LHCN-M2 (cell line): Measurements from ENCODE around the gene GJC2. TPM values are rescaled to one million over a fixed set of nuclear protein-coding genes. Genes with fewer than 3 reads are reported as not detected.
"Not testable (repeated sequence)": the region's sequence is repeated elsewhere in the genome, so short reads cannot be mapped to it uniquely, and the experiment has no call there.

Source experiments
- DNase-seq: peaks from one replicate; pipeline ENCODE4 v3.0.0-alpha.2; 2012; ENCODE audit warnings: low read depth
- total RNA-seq: library from RNA; depleted of rRNA; stranded (reverse); fragments of >200 nt; gene quantifications from 2 replicates; pipeline ENCODE4 v1.2.3, GENCODE V29; 2014

Gene GJC2
- total RNA-seq, 1 experiment from 2014 or later, result 0.63 TPM

- no peak for DNase-seq
Observed at GRCh38 chr1:228172591-228173527, 23.1 kb downstream of the GJC2 start.

GRCh38 chr1:228173528-228174481 is 24.1 kb downstream of the GJC2 start:
- DNase-seq, result not testable (repeated sequence)

- no peak for DNase-seq
Observed at GRCh38 chr1:228174482-228175315, 25.0 kb downstream of the GJC2 start.

- no peak for DNase-seq
Observed at GRCh38 chr1:228175316-228176023, 25.7 kb downstream of the GJC2 start.

- no peak for DNase-seq
Observed at GRCh38 chr1:228176024-228176395, 26.3 kb downstream of the GJC2 start.

GRCh38 chr1:228176461-228177182 is 26.9 kb downstream of the GJC2 start:
- no peak for DNase-seq

GRCh38 chr1:228177183-228177475 is 27.4 kb downstream of the GJC2 start:
- no peak for DNase-seq

GRCh38 chr1:228177721-228178710 is 28.3 kb downstream of the GJC2 start:
- DNase-seq, result no peak

GRCh38 chr1:228178737-228179684 is 29.3 kb downstream of the GJC2 start:
- no peak for DNase-seq

- DNase-seq, result peak; percentile 6
Observed at GRCh38 chr1:228180271-228180958, 30.7 kb downstream of the GJC2 start.

GRCh38 chr1:228180959-228181644 is 31.4 kb downstream of the GJC2 start:
- DNase-seq, result no peak

GRCh38 chr1:228181645-228182034 is 31.9 kb downstream of the GJC2 start:
- DNase-seq, result no peak

GRCh38 chr1:228182296-228183030 is 32.7 kb downstream of the GJC2 start:
- no peak for DNase-seq

- DNase-seq, result no peak
Observed at GRCh38 chr1:228184152-228184551, 34.4 kb downstream of the GJC2 start.

GRCh38 chr1:228185641-228185965 is 35.9 kb downstream of the GJC2 start:
- DNase-seq, result no peak

- not testable (repeated sequence) for DNase-seq
Observed at GRCh38 chr1:228188249-228188648, 38.5 kb downstream of the GJC2 start.
